ENCODE data around the gene DNAH10. TPM values are rescaled to one million over a fixed set of nuclear protein-coding genes. Genes with fewer than 3 reads are reported as not detected.
A peak's percentile ranks its signal among the peaks of the same experiment; 100 is the strongest.

Gene DNAH10
- total RNA-seq, 2 donors from 2014 or later: 0.09 to 0.64 TPM

GRCh38 chr12:123972457-123973401, 210.6 kb downstream of the DNAH10 start, which contains the start of the genes CCDC92 and ZNF664:
CCDC92 (minus strand) TSS chr12:123972831; CDS start chr12:123944305, 28,526 bp downstream.
ZNF664 (plus strand) TSS chr12:123973215; CDS start chr12:124012145, 38,930 bp downstream.
- Mint-ChIP-seq H3K36me3 (ENCODE audit: low read depth) (peaks cover 43% of the 10 kb centered on the region), H3K4me3 (peak within 1 kb of the TSS; percentile 84), H3K27me3 (ENCODE audit: insufficient read depth) (peaks cover 43% of the 10 kb centered on the region), H3K27ac (peak within 1 kb of the TSS; percentile 94), H3K4me1 (peaks cover 20% of the 10 kb centered on the region), H3K9me3 (no peaks in the 10 kb centered on the region)
- whole genome bisulfite sequencing, 2 experiments (ENCODE audit: insufficient coverage in 1 of 2, insufficient read length in 1 of 2): 0% methylated on average over 13 to 126 of the region's 138 CpGs
- Histone ChIP-seq H3K27ac (ENCODE audit: low read depth, low read length) (peak within 1 kb of the TSS; percentile 78), H3K4me3 (ENCODE audit: low read length) (peak within 1 kb of the TSS; percentile 99), H3K4me1 (ENCODE audit: control insufficient read depth, insufficient read depth, low read length) (peaks cover 6% of the 10 kb centered on the region), H3K36me3 (ENCODE audit: control insufficient read depth, insufficient read depth, low read length) (peaks cover 37% of the 10 kb centered on the region), H3K9ac (ENCODE audit: extremely low read depth, low read length, poor library complexity, severe bottlenecking) (peak within 1 kb of the TSS; percentile 78), H3K9me3 (ENCODE audit: control insufficient read depth, low read length) (no peaks in the 10 kb centered on the region), H3K27me3 (ENCODE audit: control insufficient read depth, insufficient read depth, low read length, poor library complexity, severe bottlenecking) (peaks cover 35% of the 10 kb centered on the region)
- TF ChIP-seq CTCF (conservative IDR thresholded peaks at IDR 0.05): no peak
- DNase-seq: peak; percentile 99

GRCh38 chr12:123973552-123974341, 211.6 kb downstream of the DNAH10 start:
- Mint-ChIP-seq H3K36me3 (ENCODE audit: low read depth) (peaks cover 48% of the 10 kb centered on the region), H3K9me3 (no peaks in the 10 kb centered on the region), H3K4me1 (peaks cover 20% of the 10 kb centered on the region), H3K27ac (peak overlapping the region; percentile 94), H3K27me3 (ENCODE audit: insufficient read depth) (peaks cover 33% of the 10 kb centered on the region), H3K4me3 (peak overlapping the region; percentile 84)
- H3K9ac ChIP-seq (ENCODE audit: extremely low read depth, low read length, poor library complexity, severe bottlenecking): peak overlapping the region; percentile 78
- 0 to 1% methylated on average over 16 to 69 of the region's 69 CpGs for WGBS, 2 experiments (ENCODE audit: insufficient coverage in 1 of 2, insufficient read length in 1 of 2)
- peak; percentile 87 for DNase-seq
- H3K9me3 ChIP-seq (ENCODE audit: control insufficient read depth, low read length): no peaks in the 10 kb centered on the region
- peak overlapping the region; percentile 78 for H3K27ac ChIP-seq (ENCODE audit: low read depth, low read length)
- H3K36me3 ChIP-seq (ENCODE audit: control insufficient read depth, insufficient read depth, low read length): peaks cover 42% of the 10 kb centered on the region
- H3K4me3 ChIP-seq (ENCODE audit: low read length): peak overlapping the region; percentile 99
- TF ChIP-seq CTCF (conservative IDR thresholded peaks at IDR 0.05): no peak
- H3K27me3 ChIP-seq (ENCODE audit: control insufficient read depth, insufficient read depth, low read length, poor library complexity, severe bottlenecking): peaks cover 24% of the 10 kb centered on the region
- peaks cover 6% of the 10 kb centered on the region for H3K4me1 ChIP-seq (ENCODE audit: control insufficient read depth, insufficient read depth, low read length)

- H3K27ac Mint-ChIP-seq: no peak overlapping the region
- no peak overlapping the region for H3K4me3 Mint-ChIP-seq
- no peak for DNase-seq
- H3K9me3 ChIP-seq (ENCODE audit: control insufficient read depth, low read length): no peaks in the 10 kb centered on the region
- peaks cover 6% of the 10 kb centered on the region for H3K4me1 ChIP-seq (ENCODE audit: control insufficient read depth, insufficient read depth, low read length)
- no peak for TF ChIP-seq CTCF (conservative IDR thresholded peaks at IDR 0.05)
- H3K27me3 ChIP-seq (ENCODE audit: control insufficient read depth, insufficient read depth, low read length, poor library complexity, severe bottlenecking): no peaks in the 10 kb centered on the region
- WGBS, 2 experiments (ENCODE audit: insufficient coverage in 1 of 2, insufficient read length in 1 of 2): 97 to 100% methylated on average over 6 to 7 of the region's 7 CpGs
- H3K4me3 ChIP-seq (ENCODE audit: low read length): no peak overlapping the region
- peaks cover 9% of the 10 kb centered on the region for H3K27me3 Mint-ChIP-seq (ENCODE audit: insufficient read depth)
- no peak overlapping the region for H3K9ac ChIP-seq (ENCODE audit: extremely low read depth, low read length, poor library complexity, severe bottlenecking)
- H3K36me3 Mint-ChIP-seq (ENCODE audit: low read depth): peaks cover 46% of the 10 kb centered on the region
- no peaks in the 10 kb centered on the region for H3K9me3 Mint-ChIP-seq
- H3K36me3 ChIP-seq (ENCODE audit: control insufficient read depth, insufficient read depth, low read length): peaks cover 62% of the 10 kb centered on the region
- no peak overlapping the region for H3K27ac ChIP-seq (ENCODE audit: low read depth, low read length)
- peaks cover 17% of the 10 kb centered on the region for H3K4me1 Mint-ChIP-seq
Measured at GRCh38 chr12:123976227-123976826, 214.2 kb downstream of the DNAH10 start.
